HCEC 1CT (cell line): ENCODE measurements around the gene MTCL1.

Source experiments
- DNase-seq: peaks from one replicate; pipeline ENCODE4 v3.0.0-alpha.2; 2017

The MTCL1 gene

DNA sequence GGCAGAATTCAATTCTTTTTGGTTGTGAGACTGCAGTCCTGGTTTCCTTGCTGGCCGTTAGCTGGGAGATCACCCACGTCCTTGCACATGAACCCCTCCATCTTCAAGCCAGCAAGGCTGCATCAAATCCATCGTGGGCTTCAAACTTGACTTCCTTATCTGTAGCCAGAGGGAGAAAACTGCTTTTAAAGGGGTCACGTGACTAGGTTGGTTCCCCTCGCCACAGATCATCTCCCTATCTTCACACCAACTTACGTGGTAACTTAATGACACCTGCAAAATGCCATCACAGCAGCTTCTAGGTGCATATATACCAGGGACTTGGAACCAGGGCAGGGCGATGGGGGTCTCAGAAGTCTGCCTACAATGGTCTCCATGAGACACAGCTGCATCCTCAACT is 169.5 kb downstream of the MTCL1 start:
- no peak for DNase-seq

DNA sequence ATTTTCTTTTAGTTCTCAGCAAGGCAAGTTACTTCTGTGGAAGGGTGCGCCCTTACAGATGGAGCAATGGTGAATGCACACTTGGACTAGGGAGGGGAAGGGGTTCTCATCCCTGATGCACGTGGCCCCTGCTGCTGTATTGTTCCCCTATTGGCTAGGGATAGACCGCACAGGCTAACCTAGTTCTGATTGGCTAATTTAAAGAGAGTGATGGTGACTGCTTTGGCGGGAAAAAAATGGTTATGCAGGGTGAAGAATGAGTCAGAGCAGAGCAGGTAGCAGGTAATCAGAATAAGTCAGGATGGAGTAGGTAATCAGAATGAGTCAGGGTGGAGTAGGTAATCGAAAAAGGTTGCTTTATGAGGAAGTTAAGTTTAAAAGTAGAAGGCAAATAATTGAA is 171.5 kb downstream of the MTCL1 start:
- no peak for DNase-seq

DNA sequence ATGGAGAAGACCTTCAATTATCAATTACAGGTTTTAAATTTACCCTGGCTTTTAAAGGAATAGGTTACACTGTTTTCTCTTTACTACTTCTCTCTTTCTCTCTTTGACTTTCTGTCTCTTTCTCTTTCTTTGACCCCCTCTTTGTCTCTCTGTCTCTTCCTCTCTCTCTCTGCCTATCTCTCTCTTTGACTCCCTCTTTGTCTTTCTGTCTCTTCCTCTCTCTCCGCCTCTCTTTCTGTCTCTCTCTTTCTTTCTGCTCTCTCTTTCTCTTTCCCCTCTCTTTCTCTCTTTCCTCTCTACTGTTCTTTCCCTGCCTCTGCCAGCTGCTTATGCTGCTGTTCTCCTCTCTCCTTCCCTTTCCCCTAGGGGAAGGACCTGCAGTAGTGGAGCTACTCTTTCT is 175.7 kb downstream of the MTCL1 start:
- DNase-seq: no peak
